OCI-LY3 (cell line): ENCODE measurements around the gene SGSH.

Source experiments
- EZH2phosphoT487 ChIP-seq: fragments of 200-600 bp; shearing (Covaris generic); IDR thresholded peaks from 2 replicates; pipeline ENCODE4 v1.6.1; 2018; ENCODE audit warnings: antibody characterized with exemption, mixed run types, low read depth
- TF ChIP-seq, protein P1 (sequence below): fragments of 200-600, 300-600 bp; sonication (generic); IDR thresholded peaks from 2 replicates; pipeline ENCODE4 v1.5.1; 2014; ENCODE audit warnings: antibody characterized with exemption, low read length, low read depth

DNA sequence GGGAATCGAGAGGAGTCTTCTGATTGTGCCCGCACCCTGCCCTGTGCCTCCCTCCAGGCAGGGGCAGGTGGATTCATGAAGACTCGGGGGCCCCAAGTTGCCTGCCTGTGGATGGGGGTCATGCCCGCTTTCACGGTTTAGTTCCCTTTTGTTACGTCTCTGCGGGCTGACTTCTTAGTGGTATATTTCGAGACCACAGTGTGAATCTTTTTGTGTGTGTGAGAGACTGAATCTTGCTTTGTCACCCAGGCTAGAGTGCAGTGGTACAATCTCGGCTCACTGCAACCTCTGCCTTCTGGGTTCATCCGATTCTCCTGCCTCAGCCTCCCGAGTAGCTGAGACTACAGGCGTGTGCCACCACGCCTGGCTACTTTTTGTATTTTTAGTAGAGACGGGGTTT, 22.4 kb upstream of the SGSH start:
- TF ChIP-seq, protein P1, sequence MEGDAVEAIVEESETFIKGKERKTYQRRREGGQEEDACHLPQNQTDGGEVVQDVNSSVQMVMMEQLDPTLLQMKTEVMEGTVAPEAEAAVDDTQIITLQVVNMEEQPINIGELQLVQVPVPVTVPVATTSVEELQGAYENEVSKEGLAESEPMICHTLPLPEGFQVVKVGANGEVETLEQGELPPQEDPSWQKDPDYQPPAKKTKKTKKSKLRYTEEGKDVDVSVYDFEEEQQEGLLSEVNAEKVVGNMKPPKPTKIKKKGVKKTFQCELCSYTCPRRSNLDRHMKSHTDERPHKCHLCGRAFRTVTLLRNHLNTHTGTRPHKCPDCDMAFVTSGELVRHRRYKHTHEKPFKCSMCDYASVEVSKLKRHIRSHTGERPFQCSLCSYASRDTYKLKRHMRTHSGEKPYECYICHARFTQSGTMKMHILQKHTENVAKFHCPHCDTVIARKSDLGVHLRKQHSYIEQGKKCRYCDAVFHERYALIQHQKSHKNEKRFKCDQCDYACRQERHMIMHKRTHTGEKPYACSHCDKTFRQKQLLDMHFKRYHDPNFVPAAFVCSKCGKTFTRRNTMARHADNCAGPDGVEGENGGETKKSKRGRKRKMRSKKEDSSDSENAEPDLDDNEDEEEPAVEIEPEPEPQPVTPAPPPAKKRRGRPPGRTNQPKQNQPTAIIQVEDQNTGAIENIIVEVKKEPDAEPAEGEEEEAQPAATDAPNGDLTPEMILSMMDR, result no peak
- TF ChIP-seq EZH2phosphoT487, result no peak
